ENCODE results near the gene CACNA2D2.

GRCh38 chr3:50428007-50428633 lies 75.3 kb downstream of the CACNA2D2 start:
- TF ChIP-seq, protein P1, sequence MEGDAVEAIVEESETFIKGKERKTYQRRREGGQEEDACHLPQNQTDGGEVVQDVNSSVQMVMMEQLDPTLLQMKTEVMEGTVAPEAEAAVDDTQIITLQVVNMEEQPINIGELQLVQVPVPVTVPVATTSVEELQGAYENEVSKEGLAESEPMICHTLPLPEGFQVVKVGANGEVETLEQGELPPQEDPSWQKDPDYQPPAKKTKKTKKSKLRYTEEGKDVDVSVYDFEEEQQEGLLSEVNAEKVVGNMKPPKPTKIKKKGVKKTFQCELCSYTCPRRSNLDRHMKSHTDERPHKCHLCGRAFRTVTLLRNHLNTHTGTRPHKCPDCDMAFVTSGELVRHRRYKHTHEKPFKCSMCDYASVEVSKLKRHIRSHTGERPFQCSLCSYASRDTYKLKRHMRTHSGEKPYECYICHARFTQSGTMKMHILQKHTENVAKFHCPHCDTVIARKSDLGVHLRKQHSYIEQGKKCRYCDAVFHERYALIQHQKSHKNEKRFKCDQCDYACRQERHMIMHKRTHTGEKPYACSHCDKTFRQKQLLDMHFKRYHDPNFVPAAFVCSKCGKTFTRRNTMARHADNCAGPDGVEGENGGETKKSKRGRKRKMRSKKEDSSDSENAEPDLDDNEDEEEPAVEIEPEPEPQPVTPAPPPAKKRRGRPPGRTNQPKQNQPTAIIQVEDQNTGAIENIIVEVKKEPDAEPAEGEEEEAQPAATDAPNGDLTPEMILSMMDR (IDR thresholded peaks at IDR 0.05) = no peak
- TF ChIP-seq EP300 (IDR thresholded peaks at IDR 0.05) (no peak), POLR2A (IDR thresholded peaks at IDR 0.05) (no peak), POLR2AphosphoS5 (IDR thresholded peaks at IDR 0.05) (no peak)
